Skin of body (tissue), 2 donors: ENCODE data around the gene SPATA6L. TPM values are rescaled to one million over a fixed set of nuclear protein-coding genes. Genes with fewer than 3 reads are reported as not detected.
A peak's percentile ranks its signal among the peaks of the same experiment; 100 is the strongest.
"Not testable (repeated sequence)": the region's sequence is repeated elsewhere in the genome, so short reads cannot be mapped to it uniquely, and the experiment has no call there.

Experiments
- DNase-seq: peaks from one replicate; lab custom pipeline; 2025; lab: John Stamatoyannopoulos, UW
- total RNA-seq: library from RNA; depleted of rRNA; stranded (reverse); fragments of >200 nt; gene quantifications from one replicate; pipeline ENCODE4 v1.2.3, GENCODE V29; 2014

The SPATA6L gene
- total RNA-seq, 1 donor from 2014 or later: 2.1 TPM

DNA sequence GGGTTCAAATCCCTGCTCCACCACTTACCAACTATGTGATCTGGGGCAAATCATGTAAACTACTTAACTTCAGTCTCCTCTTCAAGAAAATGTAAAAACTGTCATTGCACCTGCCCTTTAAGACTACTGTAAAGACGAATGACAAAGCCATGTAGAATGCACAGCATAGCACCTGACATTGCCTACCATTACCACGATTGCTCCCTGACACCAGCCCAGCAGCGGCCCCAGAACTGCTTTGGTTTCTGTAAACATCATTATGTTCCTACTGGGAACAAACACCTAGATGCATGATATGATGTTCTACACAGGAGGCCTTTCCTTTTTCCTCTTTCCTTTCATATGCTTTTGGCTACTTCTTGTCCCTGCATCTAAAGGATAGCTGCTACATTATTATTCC is 27.3 kb downstream of the SPATA6L start:
- DNase-seq: no peak

- DNase-seq: no peak
Measured at GRCh38 chr9:4630836-4631235, 35.4 kb downstream of the SPATA6L start.

DNA sequence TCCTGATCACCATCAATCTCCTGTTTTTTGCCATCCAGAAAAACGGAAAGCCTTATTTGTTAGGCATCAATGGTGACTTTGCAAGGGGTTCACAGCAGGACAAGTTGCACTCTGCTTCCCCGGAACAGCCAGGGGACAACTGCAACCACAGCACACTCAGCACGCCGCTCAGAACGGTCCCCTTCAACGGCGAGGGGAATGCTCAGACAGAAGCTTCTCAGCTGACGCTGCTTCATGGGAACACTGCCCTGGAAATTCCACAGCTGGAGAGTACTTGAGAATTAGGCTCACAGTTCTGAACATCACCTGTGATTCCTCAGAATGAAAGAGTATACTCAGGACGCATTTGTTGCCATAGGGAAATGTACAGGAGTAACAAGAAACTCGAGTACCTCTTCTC is 44.3 kb downstream of the SPATA6L start:
- no peak for DNase-seq

DNA sequence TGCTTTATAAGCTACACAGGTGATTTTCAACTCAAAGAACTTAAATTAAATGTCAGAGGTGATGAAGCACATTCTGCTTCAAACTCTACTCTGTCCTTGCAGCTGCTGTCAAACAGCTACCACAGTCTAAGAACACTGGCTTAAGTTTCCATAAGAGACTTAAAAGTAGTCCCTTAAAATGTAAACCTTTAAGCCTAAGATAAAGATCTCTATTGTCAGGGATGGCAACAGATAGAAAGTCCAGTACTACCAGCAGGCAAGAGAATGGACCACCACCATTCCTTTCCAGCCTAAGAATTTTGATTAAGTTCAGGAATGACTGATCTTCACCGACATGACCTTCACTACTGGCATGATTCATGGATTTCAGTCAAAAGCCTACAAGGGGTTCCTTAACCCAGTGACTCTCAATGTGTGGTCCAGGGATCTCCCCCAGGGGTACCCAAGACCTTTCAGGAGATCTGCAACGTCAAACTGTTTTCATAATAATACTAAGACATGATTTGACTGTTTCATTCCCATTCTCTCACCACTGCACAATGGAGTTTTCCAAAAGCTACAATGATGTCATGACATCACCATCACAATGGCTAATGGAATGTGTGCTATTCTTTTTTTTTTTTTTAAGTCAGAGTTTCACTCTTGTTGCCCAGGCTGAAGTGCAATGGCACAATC is 45.3 kb downstream of the SPATA6L start:
- no peak for DNase-seq

- no peak for DNase-seq
Measured at GRCh38 chr9:4620057-4620765, 46.1 kb downstream of the SPATA6L start.

- no peak for DNase-seq
Measured at GRCh38 chr9:4618700-4619099, 47.6 kb downstream of the SPATA6L start.

- no peak for DNase-seq
Measured at GRCh38 chr9:4617752-4618151, 48.5 kb downstream of the SPATA6L start.

GRCh38 chr9:4615778-4616177 is 50.5 kb downstream of the SPATA6L start:
- DNase-seq: no peak

DNA sequence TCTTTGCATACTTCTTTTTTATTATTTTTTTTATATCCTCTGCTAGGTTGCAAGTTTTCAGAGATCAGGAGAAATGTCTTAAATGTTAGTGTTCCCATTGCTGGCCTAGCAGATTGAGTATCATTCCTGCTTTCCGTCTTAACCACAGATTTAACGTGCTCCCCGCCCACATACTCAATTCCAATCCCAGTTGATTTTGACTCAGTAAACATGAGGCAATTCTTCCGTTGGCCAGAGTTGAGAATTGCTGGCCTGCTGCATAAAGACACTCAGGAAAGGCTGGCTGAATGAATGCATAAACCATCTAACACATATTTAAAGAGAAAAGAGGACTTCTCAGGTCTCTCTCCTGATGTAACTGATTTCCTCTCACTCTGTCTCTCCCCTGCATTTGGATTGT is 51.0 kb downstream of the SPATA6L start:
- no peak for DNase-seq

DNA sequence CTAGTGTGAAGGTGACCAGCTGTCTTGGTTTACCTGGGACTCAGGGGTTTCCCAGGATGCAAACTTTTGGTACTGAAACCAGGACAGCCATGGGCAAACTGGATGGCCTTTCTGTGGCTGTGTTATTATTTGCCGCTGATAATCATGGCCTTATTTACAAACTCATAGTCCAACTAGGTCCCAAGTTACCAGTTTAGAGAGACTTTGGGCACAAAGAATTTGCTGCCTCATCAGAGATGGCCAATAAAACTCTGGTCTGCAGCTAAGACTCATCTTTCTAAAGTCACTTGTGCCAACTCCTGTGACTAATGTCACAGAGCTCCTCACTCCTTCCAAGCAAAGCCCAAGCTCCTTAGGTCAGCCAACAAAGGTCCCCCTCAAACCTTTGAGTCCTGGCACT is 51.7 kb downstream of the SPATA6L start:
- DNase-seq: no peak

DNA sequence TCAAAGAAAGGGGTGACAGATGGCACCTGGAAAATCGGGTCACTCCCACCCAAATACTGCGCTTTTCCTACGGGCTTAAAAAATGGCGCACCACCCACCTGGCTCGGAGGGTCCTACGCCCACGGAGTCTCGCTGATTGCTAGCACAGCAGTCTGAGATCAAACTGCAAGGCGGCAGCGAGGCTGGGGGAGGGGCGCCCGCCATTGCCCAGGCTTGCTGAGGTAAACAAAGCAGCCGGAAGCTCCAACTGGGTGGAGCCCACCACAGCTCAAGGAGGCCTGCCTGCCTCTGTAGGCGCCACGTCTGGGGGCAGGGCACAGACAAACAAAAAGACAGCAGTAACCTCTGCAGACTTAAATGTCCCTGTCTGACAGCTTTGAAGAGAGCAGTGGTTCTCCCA is 60.2 kb downstream of the SPATA6L start:
- DNase-seq: not testable (repeated sequence)

- peak; percentile 30 for DNase-seq
Measured at GRCh38 chr9:4604678-4605095, 61.6 kb downstream of the SPATA6L start.

DNA sequence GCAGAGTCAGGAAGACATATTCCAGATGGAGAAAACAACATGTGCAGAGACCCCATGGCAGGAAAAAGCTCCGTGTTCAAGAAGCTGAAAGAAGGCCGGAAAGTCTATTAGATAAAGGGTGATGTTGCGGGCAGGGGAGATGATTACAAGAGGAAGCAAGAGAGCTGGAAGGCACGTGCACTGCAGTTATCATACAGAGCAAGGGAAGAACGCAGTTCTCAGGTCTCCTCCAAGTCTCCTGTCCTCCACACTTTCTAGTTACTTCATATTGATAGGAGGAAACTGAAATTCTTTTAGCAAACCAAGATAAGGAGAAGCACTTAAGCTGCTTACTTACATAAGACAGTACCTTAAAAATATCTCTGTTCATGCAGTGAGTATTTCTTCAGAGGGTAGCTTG is 62.5 kb downstream of the SPATA6L start:
- DNase-seq: no peak

GRCh38 chr9:4600368-4600767 is 65.9 kb downstream of the SPATA6L start:
- no peak for DNase-seq

- no peak for DNase-seq
Measured at GRCh38 chr9:4596165-4596922, 69.9 kb downstream of the SPATA6L start.

GRCh38 chr9:4594994-4595393 is 71.3 kb downstream of the SPATA6L start:
- no peak for DNase-seq

- DNase-seq: no peak
Measured at GRCh38 chr9:4594545-4594944, 71.7 kb downstream of the SPATA6L start.

GRCh38 chr9:4592886-4593285 is 73.4 kb downstream of the SPATA6L start:
- no peak for DNase-seq

DNA sequence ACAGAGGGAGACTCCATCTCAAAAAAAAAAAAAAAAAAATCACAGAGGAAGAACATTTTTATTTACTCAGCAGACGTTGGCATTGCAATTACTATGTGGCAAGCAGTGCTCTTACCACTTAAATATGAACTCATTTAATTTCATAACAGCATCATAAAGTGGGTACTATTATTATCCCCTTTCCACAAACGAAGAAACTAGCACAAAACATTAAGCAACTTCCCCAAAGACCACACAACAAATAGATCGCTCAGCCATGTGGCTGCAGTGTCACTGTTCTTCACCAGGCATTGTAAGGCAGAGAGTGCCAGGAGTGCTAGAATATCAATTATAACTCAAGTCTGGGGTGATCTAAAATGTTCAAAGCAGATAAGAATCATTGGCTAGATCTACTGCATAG is 74.0 kb downstream of the SPATA6L start:
- DNase-seq: no peak

GRCh38 chr9:4591123-4591500 is 75.2 kb downstream of the SPATA6L start:
- DNase-seq: no peak

DNA sequence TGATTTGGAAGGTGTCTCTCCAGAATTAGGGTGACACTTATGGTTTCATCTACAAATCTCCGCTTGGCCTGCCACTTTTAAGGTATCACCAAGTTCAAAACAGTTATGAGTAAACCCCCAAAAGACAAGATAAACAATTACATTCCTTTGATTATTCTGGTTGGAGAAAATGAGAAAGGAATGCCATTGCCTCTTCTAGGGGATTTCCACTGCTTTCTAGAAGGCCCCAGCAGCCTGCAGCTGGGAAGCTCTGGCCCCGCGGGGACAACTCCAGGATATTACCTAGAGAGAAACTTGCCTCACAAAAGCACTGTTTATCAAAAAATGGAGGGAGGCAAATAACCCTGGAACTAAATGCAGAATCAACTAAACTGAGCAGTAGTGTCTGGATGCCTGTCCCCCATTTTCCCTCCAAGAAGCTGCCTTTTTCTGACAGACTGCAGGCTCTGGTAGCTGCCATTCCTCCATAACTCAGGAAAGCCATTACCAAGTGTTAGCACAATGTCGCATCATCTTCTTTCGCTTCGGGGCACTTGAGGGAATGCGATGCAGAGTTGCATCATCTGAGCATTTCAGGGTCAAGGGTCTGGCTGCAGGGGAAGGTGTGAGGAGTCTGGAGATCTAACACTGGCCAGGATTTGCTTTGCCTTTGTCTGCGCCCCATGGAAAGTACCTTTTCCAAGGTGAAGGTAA is 75.7 kb downstream of the SPATA6L start:
- no peak for DNase-seq

GRCh38 chr9:4588721-4589120 is 77.6 kb downstream of the SPATA6L start:
- DNase-seq: no peak
